C4-2B (cell line): ENCODE data around the gene GPC5.

Experiments used
- ZFX ChIP-seq: fragments of 450-650 bp; IDR thresholded peaks from 2 replicates; pipeline ENCODE4 v1.6.1; 2017
- TF ChIP-seq, protein P1 (sequence below): fragments of 450-650 bp; conservative IDR thresholded peaks from 2 replicates; pipeline ENCODE4 v1.5.1; 2017; ENCODE audit warnings: mild to moderate bottlenecking

DNA sequence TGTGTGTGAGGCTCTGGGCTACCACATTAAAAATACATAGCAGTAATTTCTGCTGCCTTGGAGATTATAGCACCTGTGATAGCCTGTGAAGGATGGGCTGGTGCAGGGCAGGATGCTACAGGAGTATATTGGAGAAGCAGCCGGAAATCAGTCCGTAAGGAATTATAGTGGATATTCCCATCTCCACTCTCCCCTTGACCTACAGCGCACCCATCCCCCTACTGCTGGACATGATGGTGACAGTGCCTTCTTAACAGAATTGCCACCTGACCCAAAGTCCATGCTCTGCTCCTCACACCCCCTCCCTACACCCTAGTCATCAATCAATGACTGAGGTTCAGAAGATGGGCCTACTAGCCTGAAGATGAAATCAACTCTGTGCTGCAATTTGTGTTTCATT is 376.0 kb downstream of the GPC5 start:
- TF ChIP-seq, protein P1, sequence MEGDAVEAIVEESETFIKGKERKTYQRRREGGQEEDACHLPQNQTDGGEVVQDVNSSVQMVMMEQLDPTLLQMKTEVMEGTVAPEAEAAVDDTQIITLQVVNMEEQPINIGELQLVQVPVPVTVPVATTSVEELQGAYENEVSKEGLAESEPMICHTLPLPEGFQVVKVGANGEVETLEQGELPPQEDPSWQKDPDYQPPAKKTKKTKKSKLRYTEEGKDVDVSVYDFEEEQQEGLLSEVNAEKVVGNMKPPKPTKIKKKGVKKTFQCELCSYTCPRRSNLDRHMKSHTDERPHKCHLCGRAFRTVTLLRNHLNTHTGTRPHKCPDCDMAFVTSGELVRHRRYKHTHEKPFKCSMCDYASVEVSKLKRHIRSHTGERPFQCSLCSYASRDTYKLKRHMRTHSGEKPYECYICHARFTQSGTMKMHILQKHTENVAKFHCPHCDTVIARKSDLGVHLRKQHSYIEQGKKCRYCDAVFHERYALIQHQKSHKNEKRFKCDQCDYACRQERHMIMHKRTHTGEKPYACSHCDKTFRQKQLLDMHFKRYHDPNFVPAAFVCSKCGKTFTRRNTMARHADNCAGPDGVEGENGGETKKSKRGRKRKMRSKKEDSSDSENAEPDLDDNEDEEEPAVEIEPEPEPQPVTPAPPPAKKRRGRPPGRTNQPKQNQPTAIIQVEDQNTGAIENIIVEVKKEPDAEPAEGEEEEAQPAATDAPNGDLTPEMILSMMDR, result no peak
- no peak for TF ChIP-seq ZFX
